ENCODE results near the gene SLC25A23. TPM values are rescaled to one million over a fixed set of nuclear protein-coding genes. Genes with fewer than 3 reads are reported as not detected.

SLC25A23 gene
- total and polyA plus RNA-seq, 9 of the 15 experiments (the other 6 are each of a cell fraction or from before 2014, with no cell fraction given) = 6.1 to 72.0 (median 26.6) TPM

GRCh38 chr19:6460099-6460884 is 700 bp upstream of the SLC25A23 start (continued):
- TF ChIP-seq CUX1 (CRISPR knock-in tag; IDR thresholded peaks at IDR 0.05) (no peak), ESRRA (IDR thresholded peaks at IDR 0.05; ENCODE audit: borderline replicate concordance, low read depth) (peak; percentile 39), EZH2 (IDR thresholded peaks at IDR 0.05; ENCODE audit: borderline replicate concordance, low read depth, low read length) (no peak), HES1 (IDR thresholded peaks at IDR 0.05; ENCODE audit: low read depth) (no peak), ZNF143 (CRISPR knock-in tag; IDR thresholded peaks at IDR 0.05) (no peak), ILK (tag; IDR thresholded peaks at IDR 0.05; ENCODE audit: borderline replicate concordance, low read depth) (no peak), GTF2F1 (IDR thresholded peaks at IDR 0.05; ENCODE audit: low read depth, low read length) (no peak), TFAM (CRISPR knock-in tag; conservative IDR thresholded peaks at IDR 0.05) (no peak), EWSR1 (IDR thresholded peaks at IDR 0.05; ENCODE audit: borderline replicate concordance, low read depth, partially characterized antibody) (no peak), SPI1 (IDR thresholded peaks at IDR 0.05; ENCODE audit: borderline replicate concordance, low read depth, low read length) (peak; percentile 53; the same call in 1 of the 2 replicates), ZNF174 (CRISPR knock-in tag; IDR thresholded peaks at IDR 0.05) (no peak), ZNF561 (CRISPR knock-in tag; conservative IDR thresholded peaks at IDR 0.05) (no peak), ZNF431 (CRISPR knock-in tag; IDR thresholded peaks at IDR 0.05) (no peak), OTX1 (CRISPR knock-in tag; IDR thresholded peaks at IDR 0.05) (no peak; the same call in 1 of the 2 replicates), POLR3G (IDR thresholded peaks at IDR 0.05; ENCODE audit: extremely low read depth, insufficient read length, insufficient replicate concordance) (no peak), MBD2 (IDR thresholded peaks at IDR 0.05; ENCODE audit: borderline replicate concordance, low read depth) (no peak), SMARCC2 (IDR thresholded peaks at IDR 0.05; ENCODE audit: low read depth) (no peak)

Data from K562 (cell line).